OCI-LY7 (cell line): Measurements from ENCODE around the gene TOP3A.

Source experiments
- CTCF ChIP-seq: fragments of 200-600 bp; sonication (generic); conservative IDR thresholded peaks from 2 replicates; pipeline ENCODE4 v1.5.1; 2014; ENCODE audit warnings: mild to moderate bottlenecking, antibody characterized with exemption, low read length, moderate library complexity, mixed read lengths
- EZH2phosphoT487 ChIP-seq: fragments of 200-600 bp; sonication (generic); IDR thresholded peaks from 2 replicates; pipeline ENCODE4 v1.6.1; 2018; ENCODE audit warnings: low read depth, borderline replicate concordance, mild to moderate bottlenecking, mixed run types, antibody characterized with exemption, low read length, moderate library complexity, mixed read lengths

DNA sequence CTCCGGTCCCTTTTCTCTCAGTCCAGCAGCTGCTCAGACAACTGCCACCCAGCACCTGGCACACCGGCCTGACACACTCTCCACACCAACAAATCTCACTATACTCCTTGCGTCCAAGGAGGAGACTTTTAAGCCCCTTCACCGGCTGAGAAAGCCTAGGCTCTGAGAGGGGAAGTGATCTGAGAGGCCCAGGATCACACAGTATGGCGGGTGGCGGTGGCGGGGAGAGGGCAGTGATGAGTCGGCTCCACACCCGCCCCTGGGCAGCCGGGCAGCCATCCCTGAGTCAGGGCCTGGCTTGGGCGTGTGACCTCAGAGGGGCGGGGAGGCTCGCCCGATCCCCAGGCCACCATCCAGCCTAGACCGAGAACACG lies 56.8 kb downstream of the TOP3A start:
- TF ChIP-seq CTCF (no peak), EZH2phosphoT487 (no peak)
